ENCODE results near the gene CLN6.

GRCh38 chr15:68201879-68202261 is 27.7 kb downstream of the CLN6 start:
- TF ChIP-seq EZH2phosphoT487 (IDR thresholded peaks at IDR 0.05; ENCODE audit: insufficient read depth, low read depth) (no peak), EZH2 (IDR thresholded peaks at IDR 0.05; ENCODE audit: insufficient read depth, poor library complexity, severe bottlenecking) (no peak)

Data from GM23248 (cell line).